SK-N-SH (cell line): Measurements from ENCODE around the gene RGL1. TPM values are rescaled to one million over a fixed set of nuclear protein-coding genes. Genes with fewer than 3 reads are reported as not detected.

Experiments
- CTCF ChIA-PET: fragments of 300-600, 350-600 bp; formaldehyde crosslinking; extraction: SDS; loops from one replicate; lab custom pipeline; 2021; lab: Yijun Ruan, JAX
- POLR2A ChIA-PET: fragments of 350-600 bp; sonication (Branson Sonifier 250); formaldehyde crosslinking; extraction: SDS; loops from one replicate; lab custom pipeline; 2020; ENCODE audit warnings: antibody characterized with exemption, inconsistent platforms; lab: Yijun Ruan, JAX
- DNase-seq: peaks from one replicate; pipeline ENCODE4 v3.0.0; 2012
- H2AFZ ChIP-seq: fragments of 200-600 bp; sonication (generic); 2 replicates; pipeline ENCODE4 v1.8.1; 2016; ENCODE audit warnings: antibody characterized with exemption, mild to moderate bottlenecking, low read depth
- H3F3A ChIP-seq: fragments of 200-600 bp; sonication (generic); replicated peaks from 2 replicates; pipeline ENCODE3; 2016; ENCODE audit warnings: antibody characterized with exemption, mild to moderate bottlenecking; ENCODE audit not compliant: insufficient read depth
- H3K27ac ChIP-seq, 2 experiments: fragments of 200-500 bp in 1 of 2; fragments of 200-600 bp in 1 of 2; sonication (Bioruptor generic) in 1 of 2; sonication (generic), shearing (Covaris generic) in 1 of 2; 2 replicates each; pipeline versions ENCODE4 v1.5.1 to v1.6.1; 2014 to 2016; ENCODE audit warnings: low read depth in 2 of 2, inconsistent platforms in 1 of 2, low read length in 1 of 2, mild to moderate bottlenecking in 1 of 2, mixed read lengths in 1 of 2
- H3K27me3 ChIP-seq: fragments of 200-600 bp; sonication (generic), shearing (Covaris generic); 2 replicates; pipeline ENCODE4 v1.6.1; 2016; ENCODE audit warnings: mixed run types; ENCODE audit not compliant: insufficient read depth
- H3K36me3 ChIP-seq, 2 experiments: fragments of 200-500 bp in 1 of 2; fragments of 200-600 bp in 1 of 2; sonication (Bioruptor generic) in 1 of 2; sonication (generic) in 1 of 2; replicated peaks in 1 of 2; 2 replicates each; pipeline versions ENCODE3 to v1.5.1; 2014 to 2016; ENCODE audit warnings: low read length in 1 of 2, mild to moderate bottlenecking in 1 of 2; ENCODE audit not compliant: insufficient read depth in 2 of 2, control insufficient read depth in 1 of 2
- H3K4me1 ChIP-seq, 2 experiments: fragments of 200-500 bp in 1 of 2; fragments of 200-600 bp in 1 of 2; sonication (Bioruptor generic) in 1 of 2; sonication (generic), shearing (Covaris generic) in 1 of 2; 2 replicates each; pipeline versions ENCODE4 v1.5.1 to v1.6.1; 2014 to 2016; ENCODE audit warnings: low read depth in 1 of 2, low read length in 1 of 2, mixed run types in 1 of 2; ENCODE audit not compliant: insufficient read depth in 2 of 2, control insufficient read depth in 1 of 2
- H3K4me2 ChIP-seq: fragments of 200-600 bp; sonication (generic), shearing (Covaris generic); 2 replicates; pipeline ENCODE4 v1.6.1; 2017; ENCODE audit warnings: mixed run types
- H3K4me3 ChIP-seq, 2 experiments: fragments of 200-500 bp in 1 of 2; fragments of 200-600 bp in 1 of 2; sonication (Bioruptor generic) in 1 of 2; sonication (generic), shearing (Covaris generic) in 1 of 2; 2 replicates each; pipeline versions ENCODE4 v1.5.1 to v1.8.1; 2014 to 2016; ENCODE audit warnings: low read depth in 2 of 2, inconsistent platforms in 1 of 2, low read length in 1 of 2, mild to moderate bottlenecking in 1 of 2, mixed read lengths in 1 of 2, moderate library complexity in 1 of 2
- H3K79me2 ChIP-seq: fragments of 200-600 bp; sonication (generic); 2 replicates; pipeline ENCODE4 v1.8.1; 2017; ENCODE audit warnings: mild to moderate bottlenecking; ENCODE audit not compliant: insufficient read depth
- H3K9ac ChIP-seq: fragments of 200-600 bp; sonication (generic); 2 replicates; pipeline ENCODE4 v1.6.1; 2017; ENCODE audit warnings: mixed run types
- H3K9me2 ChIP-seq: fragments of 200-600 bp; sonication (generic); 2 replicates; pipeline ENCODE4 v1.6.1; 2017; ENCODE audit warnings: mixed run types
- H3K9me3 ChIP-seq: fragments of 200-600 bp; sonication (generic); 2 replicates; pipeline ENCODE4 v1.6.1; 2017; ENCODE audit warnings: mixed run types, mild to moderate bottlenecking, moderate library complexity
- H4K20me1 ChIP-seq: fragments of 200-600 bp; sonication (generic); 2 replicates; pipeline ENCODE4 v1.6.1; 2017; ENCODE audit warnings: mild to moderate bottlenecking, mixed run types; ENCODE audit not compliant: insufficient read depth
- CHD2 ChIP-seq: fragments of 150-350 bp; IDR thresholded peaks from 2 replicates; pipeline ENCODE4 v1.6.1; 2018; ENCODE audit warnings: low read length; ENCODE audit not compliant: partially characterized antibody
- ELF1 ChIP-seq: IDR thresholded peaks from 2 replicates; pipeline ENCODE4 v1.4.0; 2012
- EZH2phosphoT487 ChIP-seq: fragments of 200-600 bp; sonication (generic); IDR thresholded peaks from 2 replicates; pipeline ENCODE4 v1.6.1; 2017; ENCODE audit warnings: low read depth, mixed run types, mild to moderate bottlenecking, antibody characterized with exemption, moderate library complexity, borderline replicate concordance
- FOSL2 ChIP-seq: IDR thresholded peaks from 2 replicates; pipeline ENCODE4 v1.4.0; 2012; ENCODE audit warnings: low read depth, mild to moderate bottlenecking, moderate library complexity, borderline replicate concordance
- FOXM1 ChIP-seq: IDR thresholded peaks from 2 replicates; pipeline ENCODE4 v1.4.0; 2012; ENCODE audit warnings: low read depth, mild to moderate bottlenecking
- GABPA ChIP-seq: IDR thresholded peaks from 2 replicates; pipeline ENCODE4 v1.4.0; 2012; ENCODE audit warnings: low read depth, mild to moderate bottlenecking
- GATA2 ChIP-seq: sonication (generic); formaldehyde crosslinking; IDR thresholded peaks from 2 replicates; pipeline ENCODE4 v1.5.0; 2020; ENCODE audit warnings: mild to moderate bottlenecking, missing genetic modification reagents
- JUND ChIP-seq: IDR thresholded peaks from 2 replicates; pipeline ENCODE4 v1.4.0; 2012
- MEF2A ChIP-seq: IDR thresholded peaks from 2 replicates; pipeline ENCODE4 v1.4.0; 2012; ENCODE audit warnings: low read depth, borderline replicate concordance
- NRF1 ChIP-seq: IDR thresholded peaks from 2 replicates; pipeline ENCODE4 v1.6.1; 2012; ENCODE audit warnings: low read depth, mild to moderate bottlenecking, low read length
- RAD21 ChIP-seq: IDR thresholded peaks from 2 replicates; pipeline ENCODE4 v1.6.1; 2012; ENCODE audit warnings: mild to moderate bottlenecking, low read length
- RCOR1 ChIP-seq: fragments of 150-350 bp; IDR thresholded peaks from 2 replicates; pipeline ENCODE4 v1.6.1; 2017; ENCODE audit warnings: antibody characterized with exemption, low read length
- WGBS: methylation state at CpG from one replicate; pipeline ENCODE4 v1.1.6; 2017; ENCODE audit warnings: low lambda C conversion rate; 5-methylcytosine and 5-hydroxymethylcytosine counted together
- polyA plus RNA-seq, 3 experiments: library from polyadenylated mRNA; depleted of rRNA; stranded (reverse); fragments of >200 nt; gene quantifications; 2 replicates each; pipeline ENCODE4 v1.2.3, GENCODE V29; 2012
- TF ChIP-seq, protein P1 (sequence below): IDR thresholded peaks from 2 replicates; pipeline ENCODE4 v1.6.1; 2012; ENCODE audit warnings: mild to moderate bottlenecking, low read depth, low read length, moderate library complexity
- TF ChIP-seq, protein P2 (sequence below): IDR thresholded peaks from 2 replicates; pipeline ENCODE4; 2012
- TF ChIP-seq, protein P3 (sequence below): fragments of 150-350 bp; IDR thresholded peaks from 2 replicates; pipeline ENCODE4 v1.6.1; 2016; ENCODE audit warnings: mild to moderate bottlenecking, low read depth, low read length
- TF ChIP-seq, protein P4 (sequence below): IDR thresholded peaks from 2 replicates; pipeline ENCODE4 v1.4.0; 2012; ENCODE audit warnings: low read depth

The RGL1 gene
- polyA plus RNA-seq, 1 of the 3 experiments (the other 2 are of a cell fraction): 8.3 TPM

DNA sequence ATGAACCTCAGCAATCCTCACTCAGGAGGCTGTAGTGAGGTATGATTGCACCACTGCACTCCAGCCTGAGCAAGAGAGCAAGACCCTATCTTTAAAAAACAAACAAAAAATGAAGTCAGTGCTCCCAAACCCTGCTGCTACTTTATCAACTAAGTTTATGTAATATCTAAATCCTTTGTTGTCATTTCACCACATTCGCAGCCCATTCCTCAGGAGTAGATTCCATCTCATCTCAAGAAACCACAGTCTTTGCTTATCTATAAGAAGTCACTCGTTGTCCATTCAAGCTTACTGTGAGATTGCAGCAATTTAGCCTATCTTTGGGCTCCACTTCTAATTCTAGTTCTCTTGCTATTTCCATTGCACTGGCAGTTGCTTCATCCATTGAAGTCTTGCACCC, 44.3 kb upstream of the RGL1 start:
- WGBS: 73% methylated on average over 2 of the region's 2 CpGs

More for the DNA sequence above, 44.3 kb upstream of the RGL1 start:
- Histone ChIP-seq H4K20me1 (no peaks in the 10 kb centered on the region), H3K27ac (no peak overlapping the region), H2AFZ (no peak overlapping the region), H3K9ac (no peak overlapping the region), H3K4me2 (no peak overlapping the region), H3K4me3 (no peak overlapping the region), H3K9me3 (peaks cover 18% of the 10 kb centered on the region; the same call in 1 of the 2 replicates), H3K36me3 (peaks cover 0 to 12% of the 10 kb centered on the region in 2 experiments), H3K9me2 (no peaks in the 10 kb centered on the region), H3K27me3 (no peaks in the 10 kb centered on the region), H3K4me1 (peaks cover 0 to 12% of the 10 kb centered on the region in 2 experiments; a peak in 2 of 4 replicates), H3K79me2 (no peaks in the 10 kb centered on the region), H3F3A (peaks cover 19% of the 10 kb centered on the region)
- ChIA-PET POLR2A (no interaction called here), CTCF (no interaction called here)
- DNase-seq: no peak
- TF ChIP-seq, protein P1, sequence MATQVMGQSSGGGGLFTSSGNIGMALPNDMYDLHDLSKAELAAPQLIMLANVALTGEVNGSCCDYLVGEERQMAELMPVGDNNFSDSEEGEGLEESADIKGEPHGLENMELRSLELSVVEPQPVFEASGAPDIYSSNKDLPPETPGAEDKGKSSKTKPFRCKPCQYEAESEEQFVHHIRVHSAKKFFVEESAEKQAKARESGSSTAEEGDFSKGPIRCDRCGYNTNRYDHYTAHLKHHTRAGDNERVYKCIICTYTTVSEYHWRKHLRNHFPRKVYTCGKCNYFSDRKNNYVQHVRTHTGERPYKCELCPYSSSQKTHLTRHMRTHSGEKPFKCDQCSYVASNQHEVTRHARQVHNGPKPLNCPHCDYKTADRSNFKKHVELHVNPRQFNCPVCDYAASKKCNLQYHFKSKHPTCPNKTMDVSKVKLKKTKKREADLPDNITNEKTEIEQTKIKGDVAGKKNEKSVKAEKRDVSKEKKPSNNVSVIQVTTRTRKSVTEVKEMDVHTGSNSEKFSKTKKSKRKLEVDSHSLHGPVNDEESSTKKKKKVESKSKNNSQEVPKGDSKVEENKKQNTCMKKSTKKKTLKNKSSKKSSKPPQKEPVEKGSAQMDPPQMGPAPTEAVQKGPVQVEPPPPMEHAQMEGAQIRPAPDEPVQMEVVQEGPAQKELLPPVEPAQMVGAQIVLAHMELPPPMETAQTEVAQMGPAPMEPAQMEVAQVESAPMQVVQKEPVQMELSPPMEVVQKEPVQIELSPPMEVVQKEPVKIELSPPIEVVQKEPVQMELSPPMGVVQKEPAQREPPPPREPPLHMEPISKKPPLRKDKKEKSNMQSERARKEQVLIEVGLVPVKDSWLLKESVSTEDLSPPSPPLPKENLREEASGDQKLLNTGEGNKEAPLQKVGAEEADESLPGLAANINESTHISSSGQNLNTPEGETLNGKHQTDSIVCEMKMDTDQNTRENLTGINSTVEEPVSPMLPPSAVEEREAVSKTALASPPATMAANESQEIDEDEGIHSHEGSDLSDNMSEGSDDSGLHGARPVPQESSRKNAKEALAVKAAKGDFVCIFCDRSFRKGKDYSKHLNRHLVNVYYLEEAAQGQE: no peak
- TF ChIP-seq EZH2phosphoT487: no peak
- TF ChIP-seq ELF1: no peak
- TF ChIP-seq, protein P2, sequence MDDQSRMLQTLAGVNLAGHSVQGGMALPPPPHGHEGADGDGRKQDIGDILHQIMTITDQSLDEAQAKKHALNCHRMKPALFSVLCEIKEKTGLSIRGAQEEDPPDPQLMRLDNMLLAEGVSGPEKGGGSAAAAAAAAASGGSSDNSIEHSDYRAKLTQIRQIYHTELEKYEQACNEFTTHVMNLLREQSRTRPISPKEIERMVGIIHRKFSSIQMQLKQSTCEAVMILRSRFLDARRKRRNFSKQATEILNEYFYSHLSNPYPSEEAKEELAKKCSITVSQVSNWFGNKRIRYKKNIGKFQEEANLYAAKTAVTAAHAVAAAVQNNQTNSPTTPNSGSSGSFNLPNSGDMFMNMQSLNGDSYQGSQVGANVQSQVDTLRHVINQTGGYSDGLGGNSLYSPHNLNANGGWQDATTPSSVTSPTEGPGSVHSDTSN: no peak
- no peak for TF ChIP-seq FOXM1
- TF ChIP-seq MEF2A: no peak
- no peak for TF ChIP-seq JUND
- TF ChIP-seq, protein P3, sequence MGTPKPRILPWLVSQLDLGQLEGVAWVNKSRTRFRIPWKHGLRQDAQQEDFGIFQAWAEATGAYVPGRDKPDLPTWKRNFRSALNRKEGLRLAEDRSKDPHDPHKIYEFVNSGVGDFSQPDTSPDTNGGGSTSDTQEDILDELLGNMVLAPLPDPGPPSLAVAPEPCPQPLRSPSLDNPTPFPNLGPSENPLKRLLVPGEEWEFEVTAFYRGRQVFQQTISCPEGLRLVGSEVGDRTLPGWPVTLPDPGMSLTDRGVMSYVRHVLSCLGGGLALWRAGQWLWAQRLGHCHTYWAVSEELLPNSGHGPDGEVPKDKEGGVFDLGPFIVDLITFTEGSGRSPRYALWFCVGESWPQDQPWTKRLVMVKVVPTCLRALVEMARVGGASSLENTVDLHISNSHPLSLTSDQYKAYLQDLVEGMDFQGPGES: no peak
- TF ChIP-seq NRF1: no peak
- TF ChIP-seq RAD21: no peak
- no peak for TF ChIP-seq GABPA
- TF ChIP-seq, protein P4, sequence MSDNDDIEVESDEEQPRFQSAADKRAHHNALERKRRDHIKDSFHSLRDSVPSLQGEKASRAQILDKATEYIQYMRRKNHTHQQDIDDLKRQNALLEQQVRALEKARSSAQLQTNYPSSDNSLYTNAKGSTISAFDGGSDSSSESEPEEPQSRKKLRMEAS: no peak
- TF ChIP-seq GATA2: no peak
- TF ChIP-seq FOSL2: no peak
- TF ChIP-seq CHD2: no peak
- TF ChIP-seq RCOR1: no peak
- TF ChIP-seq, all 33 proteins: peak for 0
